Lung (tissue), 12 donors: ENCODE measurements around the gene AKAP8L. TPM values are rescaled to one million over a fixed set of nuclear protein-coding genes. Genes with fewer than 3 reads are reported as not detected.
A peak's percentile ranks its signal among the peaks of the same experiment; 100 is the strongest.

Source experiments
- ATAC-seq: fragments of 200-7000 bp; cut with Tn5 transposase; one replicate; pipeline ENCODE4 v1.9.1; 2020; ENCODE audit warnings: moderate number of reproducible peaks; ENCODE audit not compliant: insufficient read depth, low FRiP score
- DNase-seq, 3 donors: peaks; one replicate each; pipeline ENCODE4 v3.0.0-alpha.2; 2013 to 2017
- H3K27ac ChIP-seq, 2 donors: one replicate each; pipeline ENCODE4 v1.5.1; 2013; ENCODE audit warnings: mild to moderate bottlenecking in 2 of 2, moderate library complexity in 2 of 2, control low read depth in 1 of 2, inconsistent platforms in 1 of 2, low read depth in 1 of 2, low read length in 1 of 2
- H3K27me3 ChIP-seq, 3 donors: one replicate each; pipeline ENCODE4 v1.5.1; 2013; ENCODE audit warnings: low read length in 2 of 3; ENCODE audit not compliant: control insufficient read depth in 3 of 3, insufficient read depth in 3 of 3
- H3K36me3 ChIP-seq, 4 donors: one replicate each; pipeline ENCODE4 v1.5.1; 2013; ENCODE audit warnings: low read length in 4 of 4, mild to moderate bottlenecking in 1 of 4, moderate library complexity in 1 of 4; ENCODE audit not compliant: control insufficient read depth in 4 of 4, insufficient read depth in 4 of 4
- H3K4me1 ChIP-seq, 5 donors: one replicate each; pipeline ENCODE4 v1.5.1; 2013; ENCODE audit warnings: low read length in 5 of 5, mild to moderate bottlenecking in 2 of 5, moderate library complexity in 1 of 5; ENCODE audit not compliant: control insufficient read depth in 5 of 5, insufficient read depth in 5 of 5
- H3K4me3 ChIP-seq: one replicate; pipeline ENCODE4 v1.5.1; 2013; ENCODE audit warnings: mild to moderate bottlenecking, control low read depth, moderate library complexity
- H3K9ac ChIP-seq, 2 donors: one replicate each; pipeline ENCODE4 v1.5.1; 2013; ENCODE audit warnings: low read length in 2 of 2, control low read depth in 1 of 2; ENCODE audit not compliant: insufficient read depth in 1 of 2
- H3K9me3 ChIP-seq, 4 donors: one replicate each; pipeline ENCODE4 v1.5.1; 2013; ENCODE audit warnings: low read length in 3 of 4, mild to moderate bottlenecking in 1 of 4, moderate library complexity in 1 of 4; ENCODE audit not compliant: control insufficient read depth in 4 of 4, insufficient read depth in 3 of 4
- WGBS, 2 donors: extraction: QIAGEN DNeasy Blood & Tissue Kit; methylation state at CpG; one replicate each; pipeline ENCODE4 v1.1.7; 2013; 5-methylcytosine and 5-hydroxymethylcytosine counted together
- polyA plus RNA-seq, 2 donors: library from polyadenylated mRNA; stranded (reverse); fragments of 200-250 nt; gene quantifications; one replicate each; pipeline ENCODE4 v1.2.1, GENCODE V29; 2013
- total RNA-seq, 2 donors: library from RNA; depleted of rRNA in 1 of 2; stranded (reverse); fragments of >200 nt in 1 of 2; gene quantifications; one replicate each; pipeline ENCODE4 v1.2.1, GENCODE V29; 2014 to 2021
- TF ChIP-seq, protein P1 (sequence below): IDR thresholded peaks from 2 replicates; pipeline ENCODE4 v1.5.1; 2012; ENCODE audit warnings: mild to moderate bottlenecking; ENCODE audit errors: control extremely low read depth, extremely low read depth
- donor health status: control.
- donor health status: control.
- donor health status: Bipolar disorder and iron deficiency.
- donor health status: healthy.
- donor health status: DM: yes; HTN: yes; CAD: no.

The AKAP8L gene
- total and polyA plus RNA-seq, 4 donors: 52.5 to 118 (median 80.2) TPM

GRCh38 chr19:15443838-15444237 lies 25.1 kb upstream of the AKAP8L start:
- TF ChIP-seq, protein P1, sequence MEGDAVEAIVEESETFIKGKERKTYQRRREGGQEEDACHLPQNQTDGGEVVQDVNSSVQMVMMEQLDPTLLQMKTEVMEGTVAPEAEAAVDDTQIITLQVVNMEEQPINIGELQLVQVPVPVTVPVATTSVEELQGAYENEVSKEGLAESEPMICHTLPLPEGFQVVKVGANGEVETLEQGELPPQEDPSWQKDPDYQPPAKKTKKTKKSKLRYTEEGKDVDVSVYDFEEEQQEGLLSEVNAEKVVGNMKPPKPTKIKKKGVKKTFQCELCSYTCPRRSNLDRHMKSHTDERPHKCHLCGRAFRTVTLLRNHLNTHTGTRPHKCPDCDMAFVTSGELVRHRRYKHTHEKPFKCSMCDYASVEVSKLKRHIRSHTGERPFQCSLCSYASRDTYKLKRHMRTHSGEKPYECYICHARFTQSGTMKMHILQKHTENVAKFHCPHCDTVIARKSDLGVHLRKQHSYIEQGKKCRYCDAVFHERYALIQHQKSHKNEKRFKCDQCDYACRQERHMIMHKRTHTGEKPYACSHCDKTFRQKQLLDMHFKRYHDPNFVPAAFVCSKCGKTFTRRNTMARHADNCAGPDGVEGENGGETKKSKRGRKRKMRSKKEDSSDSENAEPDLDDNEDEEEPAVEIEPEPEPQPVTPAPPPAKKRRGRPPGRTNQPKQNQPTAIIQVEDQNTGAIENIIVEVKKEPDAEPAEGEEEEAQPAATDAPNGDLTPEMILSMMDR: no peak
- Histone ChIP-seq H3K27me3 (no peaks in the 10 kb centered on the region), H3K4me1 (peaks cover 2 to 5% (median 4%) of the 10 kb centered on the region in 5 donors), H3K4me3 (no peak overlapping the region), H3K9ac (no peak overlapping the region), H3K27ac (peak overlapping the region in 1 of 2 donors; percentile 85), H3K36me3 (peaks cover 0 to 5% (median 1%) of the 10 kb centered on the region in 4 donors), H3K9me3 (no peaks in the 10 kb centered on the region)
- WGBS, 2 donors: 83 to 90% methylated on average over 10 of the region's 10 CpGs
- ATAC-seq (no peak), DNase-seq (no peak)

- WGBS, 2 donors: 94 to 98% methylated on average over 3 of the region's 3 CpGs
- no peak overlapping the region for H3K27ac ChIP-seq
- H3K4me3 ChIP-seq: no peak overlapping the region
- ATAC-seq (no peak), DNase-seq (no peak)
- H3K4me1 ChIP-seq: peaks cover 0 to 5% (median under 1%) of the 10 kb centered on the region in 5 donors
- H3K9me3 ChIP-seq: no peaks in the 10 kb centered on the region
- TF ChIP-seq, protein P1: no peak
- no peak overlapping the region for H3K9ac ChIP-seq
- H3K36me3 ChIP-seq: peaks cover 0 to 5% (median 1%) of the 10 kb centered on the region in 4 donors
- H3K27me3 ChIP-seq: no peaks in the 10 kb centered on the region
Measured at GRCh38 chr19:15443325-15443724, 24.5 kb upstream of the AKAP8L start.

DNA sequence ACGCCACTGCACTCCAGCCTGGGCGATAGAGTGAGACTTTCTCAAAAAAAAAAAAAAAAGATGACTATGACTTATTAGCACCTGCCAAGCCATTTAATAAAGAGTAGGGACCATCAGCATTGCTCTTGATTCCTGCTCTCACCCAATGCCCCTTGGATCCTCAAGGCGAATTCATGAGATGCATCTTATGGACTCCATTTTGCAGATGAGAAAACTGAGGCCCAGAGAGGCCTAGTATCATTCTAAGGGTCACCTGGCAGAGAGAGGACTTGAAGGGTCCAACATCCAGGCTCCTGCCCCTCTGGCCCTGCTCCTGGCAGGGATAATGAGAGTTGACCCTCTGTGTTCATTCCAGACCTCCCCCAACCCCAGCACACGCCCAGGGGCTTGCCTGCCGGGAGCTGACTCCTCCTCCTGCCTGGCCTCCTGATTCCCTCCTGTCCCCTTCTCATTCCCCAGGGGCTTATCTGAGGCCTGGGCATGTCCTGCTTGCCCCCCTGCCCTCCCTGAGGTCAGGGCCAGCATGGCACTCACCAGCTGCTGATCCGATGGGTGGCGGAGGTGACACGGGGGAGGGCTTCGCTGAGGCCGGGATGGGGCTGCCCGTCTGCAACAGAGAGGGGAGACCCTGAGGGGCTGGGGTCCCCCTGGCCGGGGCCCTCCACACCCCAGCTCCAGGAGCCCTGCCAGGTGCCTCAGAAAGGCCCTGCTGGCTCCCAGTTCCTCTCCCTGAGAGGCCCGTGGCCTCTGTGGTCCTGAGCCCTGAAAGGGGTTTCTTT lies 23.5 kb upstream of the AKAP8L start:
- no peaks in the 10 kb centered on the region for H3K9me3 ChIP-seq
- 84 to 89% methylated on average over 13 of the region's 13 CpGs for WGBS, 2 donors
- TF ChIP-seq, protein P1: no peak
- DNase-seq (no peak), ATAC-seq (no peak)
- H3K36me3 ChIP-seq: peaks cover 0 to 6% (median 1%) of the 10 kb centered on the region in 4 donors
- H3K27ac ChIP-seq: no peak overlapping the region
- H3K4me3 ChIP-seq: no peak overlapping the region
- peaks cover 0 to 5% (median 2%) of the 10 kb centered on the region in 5 donors for H3K4me1 ChIP-seq
- H3K9ac ChIP-seq: no peak overlapping the region
- H3K27me3 ChIP-seq: no peaks in the 10 kb centered on the region
